ELF-1 (cell line): ENCODE data around the gene TRPV6.

Experiments used
- DNase-seq: peaks from one replicate; pipeline ENCODE4 v3.0.0-alpha.2; 2016; ENCODE audit warnings: low read depth, low spot score

The TRPV6 gene

DNA sequence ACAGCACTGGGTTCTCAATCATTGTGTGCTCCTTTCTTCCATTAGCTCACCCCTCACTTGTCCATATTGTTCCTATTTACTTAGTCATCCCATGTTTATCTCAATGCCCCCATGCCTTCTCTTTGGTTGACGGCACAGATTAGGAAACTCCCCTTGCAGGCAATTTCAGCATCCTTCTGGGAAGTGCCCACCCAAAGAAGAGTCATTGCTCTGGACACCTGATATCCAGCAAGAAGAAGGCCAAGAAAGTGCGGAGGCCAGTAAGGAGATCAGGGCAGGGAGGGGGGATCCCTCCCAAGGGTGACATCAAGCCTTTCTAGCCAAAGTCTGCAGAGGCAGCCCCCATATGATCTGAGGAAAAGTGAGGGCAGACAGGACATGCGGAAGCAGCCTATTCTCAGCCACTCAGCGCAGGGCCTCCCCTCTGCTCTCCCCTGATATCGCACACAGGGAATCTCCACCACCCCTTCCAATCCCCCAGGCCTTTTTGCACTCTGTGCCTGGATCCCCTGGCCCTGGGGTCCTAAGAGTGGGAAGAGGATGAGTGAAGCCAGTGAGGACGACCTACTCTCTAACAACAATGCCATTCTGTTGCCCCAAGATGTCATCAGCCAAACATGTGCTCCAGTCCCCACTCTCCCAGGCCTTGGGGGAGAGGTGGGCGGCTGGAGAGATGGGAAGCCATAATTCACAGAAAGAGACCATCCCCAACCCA is 1.8 kb downstream of the TRPV6 start:
- DNase-seq, result no peak

DNA sequence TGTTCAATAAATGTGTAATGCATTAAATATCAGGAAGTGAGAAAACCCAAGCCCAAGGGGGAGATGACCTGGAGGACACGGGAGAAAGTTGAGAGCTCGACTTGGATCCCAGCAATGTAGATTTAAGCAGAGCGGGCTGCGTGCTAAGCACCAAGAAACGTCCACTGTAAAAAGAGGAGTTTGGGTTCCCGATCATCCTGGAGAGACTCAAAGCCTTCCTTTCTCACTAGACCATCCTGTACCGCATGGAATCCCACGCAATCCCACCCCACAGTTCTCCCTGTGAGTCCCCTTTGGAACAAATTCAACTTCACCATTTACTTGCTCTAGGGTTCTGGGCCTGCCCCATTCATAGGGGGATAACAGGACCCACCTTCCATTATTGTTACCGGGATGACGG is 2.4 kb downstream of the TRPV6 start:
- DNase-seq, result no peak

DNA sequence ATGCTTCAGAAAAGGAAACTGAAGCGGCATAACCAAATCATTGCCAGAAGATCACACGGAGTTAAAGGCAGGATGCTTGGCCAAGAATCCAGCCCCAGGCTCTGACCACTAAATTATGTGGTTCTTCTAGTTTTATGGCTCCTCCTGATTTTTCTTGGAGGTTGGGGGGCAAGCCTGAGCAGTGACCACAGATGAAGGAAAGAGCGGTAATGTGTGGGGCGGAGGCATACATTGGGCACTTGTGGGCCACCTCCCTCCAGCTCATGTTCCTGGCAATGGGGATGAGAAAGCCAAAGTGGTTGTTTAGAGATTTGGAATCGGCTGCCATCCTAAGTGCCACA is 3.2 kb downstream of the TRPV6 start:
- DNase-seq, result peak; percentile 17

DNA sequence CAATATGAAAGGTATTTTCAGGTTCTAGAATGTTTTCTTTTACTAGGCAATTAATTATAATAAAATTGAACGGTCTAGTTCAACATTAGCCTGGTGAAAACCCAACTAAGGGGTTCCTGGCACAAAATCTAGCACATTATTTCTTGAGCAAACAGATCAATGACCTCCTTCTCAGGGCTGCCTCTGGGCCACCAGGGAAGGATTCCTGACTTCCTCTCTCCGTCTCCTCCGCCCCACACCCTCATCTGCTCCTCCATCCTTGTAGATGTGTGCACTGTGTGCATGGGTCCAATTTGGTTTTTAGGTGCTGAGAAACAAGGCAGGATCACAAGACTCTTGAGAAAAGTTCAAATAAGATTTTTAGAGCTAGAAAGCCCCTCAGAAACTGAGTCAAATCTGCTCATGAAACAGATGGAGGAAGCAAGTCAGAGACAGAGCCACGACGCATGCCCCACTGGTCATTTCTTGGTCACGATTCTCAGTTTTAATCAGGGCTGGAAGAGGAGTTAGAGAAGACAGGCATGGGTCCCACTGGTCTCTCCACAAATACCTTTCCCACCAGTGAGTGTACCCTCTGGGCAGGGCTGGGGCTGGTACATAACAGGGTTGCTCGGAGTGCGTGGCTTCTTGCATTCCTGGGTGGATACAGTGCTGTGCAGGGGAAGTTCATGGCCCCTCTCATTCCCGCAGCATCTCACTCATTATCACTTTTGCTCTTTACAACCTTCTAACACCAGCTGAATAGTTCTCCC is 3.8 kb downstream of the TRPV6 start:
- DNase-seq, result no peak

DNA sequence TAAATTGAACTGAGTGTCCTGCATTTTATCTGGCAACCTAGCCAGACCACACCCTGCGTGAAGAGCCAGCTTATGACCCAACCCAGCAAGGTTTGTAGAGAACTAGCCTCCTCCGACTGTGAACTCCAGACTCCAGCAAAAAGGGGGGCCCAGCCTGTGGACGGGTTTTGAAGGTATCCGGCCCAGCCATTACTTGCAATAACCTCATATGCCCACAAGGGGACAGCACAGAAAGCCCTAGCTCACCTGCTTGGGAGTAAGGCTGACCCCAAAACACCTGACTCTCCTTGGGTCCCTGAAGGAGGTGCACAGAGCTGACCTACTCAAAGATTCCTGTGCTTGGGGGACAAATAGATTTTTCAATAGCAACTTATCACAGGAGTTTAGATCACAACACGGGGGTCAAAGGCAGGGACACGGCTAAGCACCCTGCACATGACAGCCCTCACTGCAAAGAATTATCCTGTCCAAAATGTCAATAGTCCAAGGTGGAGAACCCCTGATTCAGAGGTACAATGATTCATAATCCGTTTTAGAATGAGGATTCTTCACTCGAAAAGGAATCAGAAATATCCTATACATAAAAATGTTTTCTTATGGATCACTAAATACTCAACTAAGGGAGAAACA is 4.6 kb downstream of the TRPV6 start:
- peak; percentile 67 for DNase-seq

DNA sequence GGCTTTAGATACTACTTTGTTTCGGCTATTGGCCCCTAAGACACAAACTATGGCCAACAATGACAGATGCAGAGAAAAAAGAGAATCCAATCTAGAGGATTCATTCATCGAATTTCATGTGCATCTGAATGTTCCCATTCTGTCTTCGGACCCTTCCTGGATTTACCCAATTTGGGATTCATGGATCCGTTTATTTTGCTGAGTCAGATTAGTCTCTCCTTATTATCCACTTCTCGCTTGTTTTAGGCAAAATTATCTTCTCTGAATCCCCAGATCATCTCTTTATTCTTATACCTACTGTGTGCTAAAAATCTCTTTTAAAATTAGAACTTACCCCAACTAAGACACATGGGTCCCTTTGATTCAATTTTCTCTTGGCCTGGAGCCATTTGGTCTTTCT is 6.5 kb downstream of the TRPV6 start:
- no peak for DNase-seq

DNA sequence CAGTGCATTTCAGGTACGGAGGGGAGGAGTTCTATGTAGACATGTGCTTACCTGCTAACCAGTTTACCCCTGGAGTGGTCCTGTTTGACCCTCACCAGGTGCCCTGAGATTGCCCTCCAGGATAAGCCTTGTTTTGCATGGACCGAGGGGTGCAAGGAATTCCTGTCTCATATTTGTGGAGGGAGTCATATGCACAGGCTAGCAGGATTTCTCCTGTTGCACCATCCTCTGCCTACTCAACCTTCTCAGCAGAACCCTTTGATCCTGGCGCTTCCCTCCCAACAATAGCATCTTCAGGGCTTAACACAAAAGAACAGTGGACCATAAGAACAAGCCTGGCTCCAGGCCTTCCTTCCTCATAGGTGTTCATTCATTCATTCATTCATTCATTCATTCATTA is 7.2 kb downstream of the TRPV6 start:
- no peak for DNase-seq

DNA sequence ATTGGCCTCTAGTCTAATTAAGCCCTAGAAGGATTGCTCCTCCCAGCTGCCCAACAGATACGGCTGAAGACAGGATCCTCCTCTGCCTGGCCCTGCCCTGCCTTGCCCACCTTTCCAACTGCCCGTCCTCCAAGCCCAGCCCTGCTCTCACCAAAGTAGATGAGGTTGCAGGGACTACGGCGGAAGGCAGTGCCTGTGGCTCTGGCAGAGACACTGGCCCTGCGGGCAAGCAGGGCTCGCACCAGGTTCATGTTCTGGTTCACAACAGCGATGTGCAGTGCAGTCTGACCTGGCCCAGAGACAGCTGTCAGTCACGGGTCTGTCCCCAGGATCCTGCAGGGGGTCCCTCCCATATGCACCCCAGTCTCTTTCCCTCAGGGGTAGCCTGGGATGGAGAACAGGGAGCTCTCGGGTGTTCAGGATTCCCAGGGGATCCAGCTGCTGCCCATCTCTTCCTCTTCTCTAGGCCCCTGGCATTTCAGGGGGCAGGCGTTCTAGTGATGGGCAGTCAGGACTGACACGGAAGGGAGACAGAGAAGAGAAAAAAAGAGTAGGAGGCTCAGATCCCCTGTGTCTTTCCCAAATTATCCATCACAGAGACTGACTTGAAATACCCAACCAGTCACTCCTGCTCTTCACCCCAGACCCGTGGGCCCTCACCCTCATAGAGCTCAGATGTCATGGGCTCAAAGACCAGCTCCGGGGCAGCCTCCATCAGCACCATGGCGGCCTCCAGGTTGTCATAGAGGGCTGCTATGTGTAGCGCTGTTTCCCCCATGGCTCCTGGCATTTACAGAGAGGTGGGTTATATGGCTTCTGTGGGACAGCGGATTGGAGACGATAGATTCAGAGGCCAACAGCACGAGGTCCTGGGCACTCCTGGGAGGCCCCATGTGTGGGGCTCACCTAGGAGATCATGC is 8.3 kb downstream of the TRPV6 start:
- DNase-seq, result no peak

DNA sequence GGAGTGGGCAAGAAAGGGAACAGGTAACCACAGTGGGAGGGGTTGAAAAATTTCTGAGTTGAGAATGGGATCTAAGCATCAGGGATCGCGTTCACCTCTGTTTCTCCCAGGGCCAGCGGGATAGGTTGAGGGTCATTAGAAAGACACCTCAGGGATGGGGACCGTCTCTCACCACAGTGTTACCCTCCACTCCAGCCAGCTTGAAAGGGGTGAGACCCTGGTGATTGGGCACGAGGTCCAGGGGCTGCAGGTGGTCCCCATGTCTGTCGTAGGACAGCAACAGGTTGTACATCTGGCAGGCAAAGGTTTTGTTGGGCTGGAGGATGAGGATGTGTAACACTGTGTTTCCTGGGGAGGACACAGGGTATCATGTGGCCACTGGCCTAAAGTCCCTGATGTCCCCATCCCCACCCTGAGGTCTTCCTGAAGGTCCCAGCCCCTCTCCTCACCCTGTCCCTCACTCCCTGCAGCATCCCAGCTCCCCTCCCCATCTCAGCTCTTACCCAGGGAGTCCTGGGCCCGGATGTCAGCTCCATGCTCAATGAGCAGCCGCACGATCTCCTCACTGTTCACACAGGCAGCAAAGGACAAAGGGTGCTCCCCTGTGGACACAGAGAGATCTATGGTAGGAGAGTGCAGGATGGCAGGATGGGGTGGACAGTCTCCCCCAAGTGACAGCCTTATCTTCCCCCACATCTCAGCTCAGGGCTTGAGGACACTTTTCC is 9.1 kb downstream of the TRPV6 start:
- DNase-seq, result no peak

DNA sequence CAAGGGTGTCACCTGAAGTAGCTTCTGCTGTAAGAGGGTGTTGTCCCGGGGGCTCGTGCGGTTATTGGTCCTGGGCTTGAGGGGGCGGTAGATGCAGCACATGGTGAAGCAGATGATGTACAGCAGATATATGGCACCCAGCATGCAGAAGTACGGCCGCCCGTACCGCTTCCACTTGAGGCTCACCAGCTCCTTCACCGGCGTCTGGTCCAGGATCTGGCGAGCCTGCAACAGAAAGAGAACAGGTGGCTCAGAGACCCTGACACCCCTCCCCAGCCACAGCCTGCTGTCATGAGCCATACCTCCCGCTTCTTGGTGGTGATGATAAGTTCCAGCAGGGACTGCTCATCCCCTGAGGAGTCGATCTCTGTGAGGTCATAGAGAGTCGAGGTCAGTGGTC is 10.1 kb downstream of the TRPV6 start:
- no peak for DNase-seq

DNA sequence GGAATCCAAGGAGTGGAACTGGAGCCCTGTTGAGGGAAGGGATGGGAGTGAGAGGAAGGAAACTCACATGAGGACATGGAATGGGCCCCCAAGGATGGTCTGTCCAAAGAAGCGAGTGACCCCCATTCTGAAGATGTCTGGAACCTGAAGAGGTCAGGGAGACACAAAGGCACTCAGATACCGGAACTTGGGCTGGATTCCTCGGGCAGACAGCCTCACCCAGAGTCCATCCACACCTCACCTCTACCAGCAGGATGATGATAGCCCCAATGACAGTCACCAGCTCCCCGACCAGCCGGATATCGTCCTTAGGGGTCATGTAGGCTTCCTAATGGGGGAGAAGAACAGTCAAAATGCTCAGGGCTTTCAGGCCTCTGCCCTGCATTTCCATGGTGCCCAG is 10.7 kb downstream of the TRPV6 start:
- no peak for DNase-seq

DNA sequence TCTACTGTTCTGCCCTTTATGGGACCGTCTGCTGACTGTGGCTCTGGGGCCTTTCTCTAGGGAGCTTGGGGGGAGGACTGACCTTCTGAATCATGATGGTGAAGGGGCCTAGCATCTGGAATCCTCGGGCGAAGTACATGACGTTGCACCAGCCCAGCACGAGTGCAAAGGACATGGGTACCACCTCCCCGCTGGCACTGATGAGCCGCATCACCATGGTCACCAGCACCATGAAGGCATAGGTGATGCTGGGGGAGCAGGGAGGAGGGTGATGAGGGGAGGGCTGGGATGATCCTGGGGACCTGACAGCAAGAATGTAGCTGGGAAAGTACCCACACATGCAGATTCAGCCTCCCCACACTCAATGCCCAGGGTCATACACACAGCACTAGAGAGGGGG is 11.1 kb downstream of the TRPV6 start:
- no peak for DNase-seq

DNA sequence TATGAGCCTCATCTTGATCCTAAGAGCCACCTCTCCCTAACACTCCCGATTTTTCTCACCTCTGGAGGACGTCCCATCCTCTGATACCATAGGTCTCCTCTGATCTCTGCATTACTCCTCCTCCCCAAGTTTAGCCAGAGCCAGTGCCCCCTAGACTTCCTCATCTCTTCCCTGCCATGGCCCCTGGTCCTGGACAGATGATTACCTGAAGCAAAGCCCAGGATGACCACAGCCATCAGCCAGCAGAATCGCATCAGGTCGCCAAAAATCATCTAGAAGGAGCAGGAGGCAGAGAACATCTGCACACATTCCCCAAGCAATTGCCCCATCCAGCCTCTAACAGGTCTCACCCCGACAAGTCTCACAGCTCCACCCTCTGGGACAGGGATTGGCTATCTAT is 11.7 kb downstream of the TRPV6 start:
- DNase-seq, result no peak

DNA sequence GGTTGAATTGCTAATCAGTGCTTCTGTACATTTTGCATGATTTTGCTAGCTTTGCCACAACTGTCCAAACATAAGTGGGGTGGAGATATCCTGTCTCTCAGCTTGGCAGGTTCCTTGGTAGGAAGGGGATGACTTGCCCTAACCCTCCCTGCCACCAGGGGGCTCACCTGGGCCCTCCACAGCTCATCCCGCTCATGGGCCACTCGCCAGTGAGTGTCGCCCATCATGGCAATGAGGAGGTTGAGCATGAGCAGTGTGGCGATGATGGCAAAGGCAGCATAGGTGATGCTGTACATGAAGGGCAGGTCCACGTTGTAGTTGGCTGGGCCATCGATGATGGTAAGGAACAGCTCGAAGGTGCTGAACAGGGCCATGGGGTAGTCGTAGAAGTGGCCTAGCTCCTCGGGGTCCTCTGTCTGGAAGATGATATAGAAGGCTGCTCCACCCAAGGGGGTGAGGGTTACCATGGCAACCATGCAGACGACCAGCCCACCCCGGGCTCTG is 12.2 kb downstream of the TRPV6 start:
- peak; percentile 54 for DNase-seq

DNA sequence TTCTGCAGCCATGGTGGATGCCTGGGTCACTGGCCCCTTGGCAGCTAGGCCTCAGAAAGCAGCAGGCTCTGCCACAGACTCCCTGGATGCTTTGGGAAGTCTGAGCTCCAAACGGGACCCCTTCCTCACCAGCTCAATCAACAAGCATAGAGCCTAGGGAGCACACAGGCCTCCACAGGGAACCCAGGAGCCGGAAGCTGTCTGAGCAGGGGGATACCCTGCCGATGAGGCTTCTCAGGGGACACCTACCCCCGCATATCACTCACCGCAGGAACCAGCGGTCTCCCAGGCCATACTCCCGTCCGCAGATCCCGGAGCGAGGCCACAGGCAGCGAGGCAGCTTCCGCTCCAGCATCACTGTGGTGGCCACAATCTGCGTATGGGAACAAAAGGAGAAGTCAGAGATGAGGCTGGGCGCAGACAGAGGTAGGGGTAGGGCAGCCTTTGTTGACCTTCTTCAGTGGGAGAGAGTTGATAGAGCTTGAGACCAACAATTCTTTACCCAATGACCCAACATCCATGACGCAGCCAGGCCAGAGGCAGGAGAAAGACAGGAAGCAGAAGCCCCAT is 13.4 kb downstream of the TRPV6 start:
- no peak for DNase-seq

DNA sequence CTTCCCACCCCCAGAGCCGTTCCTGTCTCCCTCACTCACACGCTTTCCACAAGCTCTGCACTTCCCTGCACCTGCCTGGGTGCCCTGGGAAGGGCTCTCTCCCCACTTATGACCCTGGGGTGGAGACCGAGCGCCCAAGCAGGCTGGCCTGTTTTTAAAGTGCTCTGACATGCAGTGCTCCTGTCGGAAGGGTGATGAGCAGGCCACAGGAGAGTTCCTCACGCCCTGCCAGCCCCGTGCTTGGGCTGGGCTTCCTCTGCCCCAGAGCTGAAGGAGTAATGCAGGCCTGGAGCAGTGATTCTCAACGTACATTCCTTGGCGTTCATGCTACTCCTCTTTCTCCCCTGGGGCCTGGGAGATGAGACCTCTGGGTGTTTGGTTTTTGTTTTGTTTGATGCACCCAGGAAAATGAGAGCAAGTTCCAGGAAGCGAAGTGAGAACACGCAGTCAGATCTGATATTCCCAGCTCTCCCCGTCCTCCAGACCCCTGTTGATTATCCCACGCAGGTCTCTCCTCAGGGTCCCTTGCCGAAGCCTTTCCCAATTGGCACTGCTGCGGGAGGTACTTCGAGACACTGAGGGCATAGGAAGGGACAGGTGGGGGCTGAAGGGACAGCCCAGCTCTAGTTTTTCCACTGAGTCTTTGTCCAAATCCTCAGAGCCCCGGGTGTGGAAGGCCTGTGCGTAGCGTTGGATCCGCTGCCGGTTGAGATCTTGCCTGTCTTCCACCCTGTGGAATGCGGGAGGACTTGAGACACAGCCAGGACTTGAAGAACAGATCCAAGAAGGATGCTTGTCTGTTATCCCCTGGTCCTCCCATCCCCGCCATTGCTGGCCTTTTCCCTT is 14.1 kb downstream of the TRPV6 start:
- DNase-seq, result no peak

DNA sequence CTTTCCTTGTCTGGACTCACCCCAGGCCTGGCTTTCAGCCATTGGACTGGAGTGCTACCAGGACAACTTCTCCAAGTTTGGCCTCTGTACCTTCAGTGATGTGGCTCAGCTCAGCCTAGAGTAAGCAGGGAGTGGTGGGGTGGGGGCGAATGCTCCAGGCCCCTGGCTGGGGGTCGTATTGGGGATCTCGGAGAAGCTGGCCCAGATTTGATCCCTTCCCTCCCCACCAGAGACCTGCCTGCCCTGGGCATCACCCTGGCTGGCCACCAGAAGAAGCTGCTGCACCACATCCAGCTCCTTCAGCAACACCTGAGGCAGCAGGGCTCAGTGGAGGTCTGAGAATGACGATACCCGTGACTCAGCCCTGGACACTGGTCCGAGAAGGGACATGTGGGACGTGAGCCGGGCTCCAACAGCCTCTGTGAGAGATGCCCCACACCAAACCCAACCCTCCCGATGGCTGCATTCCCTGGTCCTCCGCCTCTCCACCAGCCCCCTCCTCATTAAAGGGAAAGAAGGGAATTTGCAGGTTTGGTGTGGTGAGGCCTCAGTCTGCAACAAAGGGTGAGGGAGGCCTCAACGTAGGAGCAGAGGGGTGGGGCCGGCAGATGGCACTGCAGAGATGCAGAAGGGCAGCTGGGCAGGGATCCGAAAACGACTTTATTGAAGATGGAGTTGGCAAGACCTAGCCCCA is 14.8 kb downstream of the TRPV6 start:
- no peak for DNase-seq

DNA sequence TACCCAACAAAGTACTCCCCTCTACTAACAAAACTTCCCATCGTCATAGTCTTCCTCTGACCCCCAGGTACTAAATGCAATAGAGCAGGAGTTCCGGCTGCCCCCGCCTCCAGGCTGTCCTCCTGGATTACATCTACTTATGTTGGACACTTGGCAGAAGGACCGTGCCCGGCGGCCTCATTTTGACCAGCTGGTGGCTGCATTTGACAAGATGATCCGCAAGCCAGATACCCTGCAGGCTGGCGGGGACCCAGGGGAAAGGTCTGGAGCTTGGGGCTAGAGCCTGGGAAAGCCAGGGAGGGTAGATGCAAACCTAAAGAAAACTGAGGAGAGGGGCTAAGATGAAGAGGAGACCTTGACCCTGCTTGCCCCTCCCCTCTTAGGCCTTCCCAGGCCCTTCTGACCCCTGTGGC is 15.4 kb downstream of the TRPV6 start:
- no peak for DNase-seq

DNA sequence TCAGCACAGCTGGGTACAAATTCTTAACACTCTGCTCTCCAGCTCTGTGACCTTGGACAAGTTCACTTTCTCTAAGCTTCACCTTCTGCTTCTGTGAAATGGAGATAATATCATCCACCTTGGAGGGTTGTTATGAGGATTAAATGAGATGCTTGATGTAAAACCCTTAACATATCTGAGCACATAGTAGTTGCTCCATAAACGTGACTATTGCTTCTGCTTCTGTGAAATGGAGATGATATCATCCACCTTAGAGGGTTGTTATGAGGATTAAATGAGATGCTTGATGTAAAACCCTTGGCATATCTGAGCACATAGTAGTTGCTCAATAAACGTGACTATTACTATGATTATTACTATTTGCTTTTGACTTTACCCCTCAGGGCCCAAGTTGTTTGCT is 16.1 kb downstream of the TRPV6 start:
- DNase-seq, result no peak
